ENCODE data around the gene MPV17L2.
A peak's percentile ranks its signal among the peaks of the same experiment; 100 is the strongest.
"Not testable (repeated sequence)": the region's sequence is repeated elsewhere in the genome, so short reads cannot be mapped to it uniquely, and the experiment has no call there.

The MPV17L2 gene

GRCh38 chr19:18190278-18190677, 2.7 kb upstream of the MPV17L2 start:
- DNase-seq (ENCODE audit: low read depth in 2 of 2, low spot score in 1 of 2): no peak

- DNase-seq (ENCODE audit: low read depth in 2 of 2, low spot score in 1 of 2): no peak
These were observed 1.4 kb upstream of the MPV17L2 start for GRCh38 chr19:18191640-18192062.

- no peak for DNase-seq (ENCODE audit: low read depth in 2 of 2, low spot score in 1 of 2)
These were observed 566 bp downstream of the MPV17L2 start for GRCh38 chr19:18193388-18194180.

- no peak for DNase-seq (ENCODE audit: low read depth in 2 of 2, low spot score in 1 of 2)
These were observed 1.1 kb downstream of the MPV17L2 start for GRCh38 chr19:18194181-18194530.

- no peak for DNase-seq (ENCODE audit: low read depth in 2 of 2, low spot score in 1 of 2)
These were observed 1.7 kb downstream of the MPV17L2 start for GRCh38 chr19:18194554-18195238.

- no peak for DNase-seq (ENCODE audit: low read depth in 2 of 2, low spot score in 1 of 2)
These were observed 3.5 kb downstream of the MPV17L2 start for GRCh38 chr19:18196511-18196845.

- no peak for DNase-seq (ENCODE audit: low read depth in 2 of 2, low spot score in 1 of 2)
These were observed 4.3 kb downstream of the MPV17L2 start for GRCh38 chr19:18197306-18197705.

GRCh38 chr19:18197941-18198340, 4.9 kb downstream of the MPV17L2 start:
- no peak for DNase-seq (ENCODE audit: low read depth in 2 of 2, low spot score in 1 of 2)

GRCh38 chr19:18198374-18198773, 5.4 kb downstream of the MPV17L2 start:
- DNase-seq (ENCODE audit: low read depth in 2 of 2, low spot score in 1 of 2): no peak

GRCh38 chr19:18202397-18202777, 9.4 kb downstream of the MPV17L2 start:
- no peak for DNase-seq (ENCODE audit: low read depth in 2 of 2, low spot score in 1 of 2)

GRCh38 chr19:18202778-18203407, 9.9 kb downstream of the MPV17L2 start:
- DNase-seq (ENCODE audit: low read depth in 2 of 2, low spot score in 1 of 2): no peak

- peak in 1 of 2 donors; percentile 21 for DNase-seq (ENCODE audit: low read depth in 2 of 2, low spot score in 1 of 2)
These were observed 10.4 kb downstream of the MPV17L2 start for GRCh38 chr19:18203408-18203862.

GRCh38 chr19:18203863-18204393, 10.9 kb downstream of the MPV17L2 start, which contains the start of gene RAB3A:
Gene RAB3A, minus strand, starts transcription at chr19:18204042. Its CDS starts 1,302 bp downstream, at chr19:18202740.
- peak; percentile 99 for DNase-seq (ENCODE audit: low read depth in 2 of 2, low spot score in 1 of 2)

GRCh38 chr19:18204394-18205199, 11.6 kb downstream of the MPV17L2 start:
- DNase-seq (ENCODE audit: low read depth in 2 of 2, low spot score in 1 of 2): no peak

GRCh38 chr19:18205200-18205892, 12.3 kb downstream of the MPV17L2 start:
- DNase-seq (ENCODE audit: low read depth in 2 of 2, low spot score in 1 of 2): peak in 1 of 2 donors; percentile 32

GRCh38 chr19:18206018-18206417, 13.0 kb downstream of the MPV17L2 start:
- no peak for DNase-seq (ENCODE audit: low read depth in 2 of 2, low spot score in 1 of 2)

- peak in 1 of 2 donors; percentile 25 for DNase-seq (ENCODE audit: low read depth in 2 of 2, low spot score in 1 of 2)
These were observed 15.3 kb downstream of the MPV17L2 start for GRCh38 chr19:18208098-18208951.

GRCh38 chr19:18209912-18210311, 16.9 kb downstream of the MPV17L2 start:
- DNase-seq (ENCODE audit: low read depth in 2 of 2, low spot score in 1 of 2): not testable (repeated sequence)

GRCh38 chr19:18211683-18212082, 18.7 kb downstream of the MPV17L2 start:
- DNase-seq (ENCODE audit: low read depth in 2 of 2, low spot score in 1 of 2): no peak

Measured in stimulated activated CD8-positive, alpha-beta memory T cell treated with anti-CD3 and anti-CD28 coated beads, Interleukin-4, amount 100 ng/mL, for 1 hour (primary cell).